GM12878 (cell line): Measurements from ENCODE around the gene KIAA1217. TPM values are rescaled to one million over a fixed set of nuclear protein-coding genes. Genes with fewer than 3 reads are reported as not detected.
A peak's percentile ranks its signal among the peaks of the same experiment; 100 is the strongest.

Experiments
- ATAC-seq: fragments of 200-7000 bp; cut with Tn5 transposase; 3 replicates; pipeline ENCODE4 v1.9.1; 2020; ENCODE audit warnings: mild to moderate bottlenecking, moderate library complexity
- BruUV-seq: library from RNA; stranded (reverse); fragments of 400-500 nt; replicated peaks from 2 replicates; lab custom pipeline; 2021; lab: Mats Ljungman, UMichigan
- CTCF ChIA-PET: fragments of 300-600 bp; sonication (Branson Sonifier 250); formaldehyde crosslinking; extraction: SDS; loops from one replicate; lab custom pipeline; 2021; ENCODE audit warnings: inconsistent platforms; lab: Yijun Ruan, JAX
- POLR2A ChIA-PET: fragments of 350-600 bp; formaldehyde crosslinking; extraction: SDS; loops from one replicate; lab custom pipeline; 2021; ENCODE audit warnings: inconsistent platforms; lab: Charles Lee
- RAD21 ChIA-PET: fragments of 300-600 bp; sonication (Branson Sonifier 250); formaldehyde crosslinking; loops from one replicate; lab custom pipeline; 2023; ENCODE audit warnings: antibody characterized with exemption; ENCODE audit not compliant: unreplicated experiment; lab: Charles Lee
- SMC1A ChIA-PET: fragments of 300-600 bp; sonication (Branson Sonifier 250); formaldehyde crosslinking; loops from one replicate; lab custom pipeline; 2023; ENCODE audit not compliant: unreplicated experiment, uncharacterized antibody; lab: Charles Lee
- DNase-seq: peaks from one replicate; pipeline ENCODE4 v3.0.0-alpha.2; 2011; ENCODE audit warnings: low read depth, low spot score
- FAIRE-seq: peaks from 3 replicates; lab custom pipeline; 2011; peaks lifted over from hg19 to GRCh38; lab: Jason Lieb, UNC
- H2AFZ ChIP-seq: 2 replicates; pipeline ENCODE4 v1.6.0; 2011; ENCODE audit warnings: low read depth, low read length, control low read depth; ENCODE audit not compliant: control insufficient read depth
- H3K27ac ChIP-seq: 2 replicates; pipeline ENCODE4 v1.5.1; 2011; ENCODE audit warnings: control low read depth; ENCODE audit not compliant: control insufficient read depth, insufficient read depth
- H3K27me3 ChIP-seq, 2 experiments: replicated peaks in 1 of 2; 2 replicates each; pipeline versions ENCODE4 v1.6.0 to v1.6.1; 2011; ENCODE audit warnings: low read length in 1 of 2; ENCODE audit not compliant: control insufficient read depth in 2 of 2, insufficient read depth in 2 of 2
- H3K36me3 ChIP-seq, 2 experiments: 2 replicates each; pipeline ENCODE4 v1.5.1; 2011; ENCODE audit warnings: low read length in 1 of 2; ENCODE audit not compliant: control insufficient read depth in 2 of 2, insufficient read depth in 2 of 2
- H3K4me1 ChIP-seq: 2 replicates; pipeline ENCODE4 v1.6.1; 2011; ENCODE audit warnings: mild to moderate bottlenecking, low read length, moderate library complexity, mixed read lengths; ENCODE audit not compliant: control insufficient read depth, insufficient read depth
- H3K4me2 ChIP-seq: 2 replicates; pipeline ENCODE4 v1.6.0; 2011; ENCODE audit warnings: control low read depth; ENCODE audit not compliant: control insufficient read depth, insufficient read depth
- H3K4me3 ChIP-seq: fragments of 200-600 bp; sonication (generic); 2 replicates; pipeline ENCODE4 v1.5.1; 2016
- H3K79me2 ChIP-seq: 2 replicates; pipeline ENCODE4 v1.6.0; 2011; ENCODE audit warnings: low read length; ENCODE audit not compliant: control insufficient read depth, insufficient read depth
- H3K9ac ChIP-seq: 2 replicates; pipeline ENCODE4 v1.8.0; 2011; ENCODE audit warnings: low read length, control low read depth, mixed read lengths; ENCODE audit not compliant: control insufficient read depth, insufficient read depth
- H3K9me3 ChIP-seq: replicated peaks from 3 replicates; pipeline ENCODE4 v1.5.1; 2011; ENCODE audit warnings: mild to moderate bottlenecking, low read length; ENCODE audit not compliant: control insufficient read depth, insufficient read depth
- H4K20me1 ChIP-seq: 2 replicates; pipeline ENCODE4 v1.6.0; 2011; ENCODE audit not compliant: control insufficient read depth, insufficient read depth
- GATAD2B ChIP-seq: fragments of 450-650 bp; conservative IDR thresholded peaks from 2 replicates; pipeline ENCODE4 v1.6.1; 2017; ENCODE audit warnings: low read depth, mild to moderate bottlenecking, moderate library complexity
- NR2F1 ChIP-seq: fragments of 450-650 bp; conservative IDR thresholded peaks from 2 replicates; pipeline ENCODE4 v1.6.1; 2017; ENCODE audit warnings: mild to moderate bottlenecking
- WGBS: methylation state at CpG from one replicate; pipeline ENCODE4 v1.1.6; 2016; ENCODE audit warnings: low lambda C conversion rate; ENCODE audit not compliant: insufficient replicate concordance, insufficient coverage; ENCODE audit errors: missing lambda C conversion rate; 5-methylcytosine and 5-hydroxymethylcytosine counted together
- in situ Hi-C: fragments of 300-500 bp; cut with MboI; formaldehyde crosslinking; loops from 9 replicates; pipeline ENCODE4 v1.14.3; 2018; ENCODE audit warnings: mixed read lengths
- intact Hi-C: fragments of 100-400 bp; cut with micrococcal nuclease; formaldehyde crosslinking; loops from one replicate; pipeline ENCODE4 v1.14.2; 2022; ENCODE audit not compliant: unreplicated experiment
- polyA plus RNA-seq, 11 experiments: library from polyadenylated mRNA; depleted of rRNA in 4 of 11; unstranded in 6 of 11; stranded (reverse) in 5 of 11; fragments of >200 nt; fragmentation: Nextera tagmentation in 4 of 11; fragmentation: Illumina TruSeq in 1 of 11; extraction: Ambion mirVana in 4 of 11; extraction: Trizol in 1 of 11; gene quantifications; 1 replicate in 1 of 11; 2 replicates in 10 of 11; pipeline versions ENCODE4 v1.2.1 to v1.2.3, GENCODE V29; 2011 to 2016; ENCODE audit warnings: inconsistent platforms in 2 of 11, missing spikeins in 2 of 11, low read depth in 1 of 11
- total RNA-seq, 4 experiments: library from RNA; depleted of rRNA in 3 of 4; stranded (reverse); fragments of >200 nt in 3 of 4; fragmentation: Illumina TruSeq in 1 of 4; extraction: Trizol in 1 of 4; gene quantifications; 2 replicates each; pipeline versions ENCODE4 v1.2.1 to v1.2.3, GENCODE V29; 2013 to 2021
- TF ChIP-seq, protein P1 (sequence below): fragments of 150-350 bp; IDR thresholded peaks from 2 replicates; pipeline ENCODE4 v1.6.1; 2016; ENCODE audit warnings: low read depth, low read length
- TF ChIP-seq, protein P2 (sequence below): IDR thresholded peaks from 2 replicates; pipeline ENCODE4 v1.6.1; 2012; ENCODE audit warnings: low read depth, low read length, improper control_type of control experiment
- TF ChIP-seq, protein P3 (sequence below), 3 experiments: IDR thresholded peaks in 2 of 3; conservative IDR thresholded peaks in 1 of 3; 2 replicates each; pipeline ENCODE4 v1.5.1; 2011; ENCODE audit warnings: low read depth in 3 of 3, low read length in 3 of 3, mild to moderate bottlenecking in 3 of 3, control low read depth in 2 of 3, moderate library complexity in 2 of 3, inconsistent platforms in 1 of 3, mixed read lengths in 1 of 3; ENCODE audit not compliant: control insufficient read depth in 2 of 3, insufficient read depth in 1 of 3; ENCODE audit errors: extremely low read depth in 1 of 3

Gene KIAA1217
- total and polyA plus RNA-seq, 10 of the 15 experiments (the other 5 are each of a cell fraction or from before 2014, with no cell fraction given): 0.57 to 3.8 (median 2.1) TPM

DNA sequence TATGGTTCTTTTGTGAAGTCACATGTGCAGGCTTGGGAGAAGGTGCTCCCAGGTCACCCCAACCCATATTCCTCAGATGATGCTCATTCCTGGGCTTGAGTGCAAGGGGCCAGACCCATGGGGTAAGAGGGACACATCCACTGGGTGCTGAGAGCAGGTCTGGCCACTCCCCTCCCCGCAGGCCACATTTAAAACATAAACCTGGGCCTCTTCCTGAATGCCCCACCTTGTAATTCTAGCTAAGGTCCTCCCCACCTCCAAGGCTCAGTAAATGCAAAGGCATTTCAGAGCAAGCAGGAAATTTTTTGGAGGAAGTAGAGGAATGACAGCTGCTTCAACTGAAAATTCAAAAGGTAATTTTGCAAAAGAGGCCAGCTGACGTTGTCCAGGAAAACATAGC lies 342.2 kb downstream of the KIAA1217 start (continued):
- TF ChIP-seq, protein P1, sequence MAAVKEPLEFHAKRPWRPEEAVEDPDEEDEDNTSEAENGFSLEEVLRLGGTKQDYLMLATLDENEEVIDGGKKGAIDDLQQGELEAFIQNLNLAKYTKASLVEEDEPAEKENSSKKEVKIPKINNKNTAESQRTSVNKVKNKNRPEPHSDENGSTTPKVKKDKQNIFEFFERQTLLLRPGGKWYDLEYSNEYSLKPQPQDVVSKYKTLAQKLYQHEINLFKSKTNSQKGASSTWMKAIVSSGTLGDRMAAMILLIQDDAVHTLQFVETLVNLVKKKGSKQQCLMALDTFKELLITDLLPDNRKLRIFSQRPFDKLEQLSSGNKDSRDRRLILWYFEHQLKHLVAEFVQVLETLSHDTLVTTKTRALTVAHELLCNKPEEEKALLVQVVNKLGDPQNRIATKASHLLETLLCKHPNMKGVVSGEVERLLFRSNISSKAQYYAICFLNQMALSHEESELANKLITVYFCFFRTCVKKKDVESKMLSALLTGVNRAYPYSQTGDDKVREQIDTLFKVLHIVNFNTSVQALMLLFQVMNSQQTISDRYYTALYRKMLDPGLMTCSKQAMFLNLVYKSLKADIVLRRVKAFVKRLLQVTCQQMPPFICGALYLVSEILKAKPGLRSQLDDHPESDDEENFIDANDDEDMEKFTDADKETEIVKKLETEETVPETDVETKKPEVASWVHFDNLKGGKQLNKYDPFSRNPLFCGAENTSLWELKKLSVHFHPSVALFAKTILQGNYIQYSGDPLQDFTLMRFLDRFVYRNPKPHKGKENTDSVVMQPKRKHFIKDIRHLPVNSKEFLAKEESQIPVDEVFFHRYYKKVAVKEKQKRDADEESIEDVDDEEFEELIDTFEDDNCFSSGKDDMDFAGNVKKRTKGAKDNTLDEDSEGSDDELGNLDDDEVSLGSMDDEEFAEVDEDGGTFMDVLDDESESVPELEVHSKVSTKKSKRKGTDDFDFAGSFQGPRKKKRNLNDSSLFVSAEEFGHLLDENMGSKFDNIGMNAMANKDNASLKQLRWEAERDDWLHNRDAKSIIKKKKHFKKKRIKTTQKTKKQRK: no peak
- TF ChIP-seq NR2F1 (no peak), GATAD2B (no peak)

DNA sequence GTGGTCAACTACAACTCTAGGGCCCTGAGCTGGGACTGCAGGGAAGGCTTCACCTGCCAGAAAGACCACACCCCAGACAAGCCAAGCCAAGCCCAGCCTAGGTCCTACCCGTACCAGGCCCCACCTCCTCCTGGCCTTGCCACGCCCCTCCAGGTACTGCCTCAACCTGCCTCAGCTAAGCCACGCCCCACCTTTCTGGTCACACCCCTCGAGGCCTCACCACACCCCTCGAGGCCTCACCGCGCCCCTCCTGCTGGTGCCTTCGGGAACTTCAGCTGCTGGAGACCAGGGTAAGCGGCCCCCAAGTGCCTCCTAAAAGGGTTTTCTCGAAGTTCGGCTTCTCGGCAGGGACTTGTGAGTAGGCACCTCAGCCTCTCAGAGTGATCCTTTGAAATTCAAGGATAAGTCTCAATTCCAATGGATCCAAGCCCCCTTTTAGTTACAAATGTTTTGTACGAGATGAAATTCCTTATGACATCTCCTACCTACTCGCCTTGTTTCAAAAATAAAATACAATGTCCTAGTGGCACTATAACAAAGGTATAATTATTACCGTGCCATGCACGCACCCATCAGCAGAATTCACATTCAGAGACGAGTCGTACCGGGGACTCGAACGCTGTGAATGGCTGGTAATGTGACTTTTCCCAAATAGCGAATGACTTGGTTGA lies 343.5 kb downstream of the KIAA1217 start:
- CTCF ChIA-PET: interaction anchor here (0.6 to 1.0 kb wide), 2 partner anchors 218 to 1178 kb away, joined by 3 to 4 read pairs; no protein-coding TSS in a partner anchor
- no peak overlapping the region for H3K4me2 ChIP-seq
- 44% methylated on average over 22 of the region's 22 CpGs for WGBS
- H4K20me1 ChIP-seq: no peaks in the 10 kb centered on the region
- DNase-seq: no peak
- in situ Hi-C loops: loop anchor here (10.0 kb wide), 1 partner anchor 558 kb away; no protein-coding TSS in a partner anchor
- H3K36me3 ChIP-seq: no peaks in the 10 kb centered on the region
- ATAC-seq: peak; percentile 90
- H3K4me1 ChIP-seq: no peaks in the 10 kb centered on the region
- H3K9ac ChIP-seq: no peak overlapping the region
- no peak overlapping the region for H3K4me3 ChIP-seq
- no peaks in the 10 kb centered on the region for H3K79me2 ChIP-seq
- no peak overlapping the region for H2AFZ ChIP-seq
- TF ChIP-seq, protein P2, sequence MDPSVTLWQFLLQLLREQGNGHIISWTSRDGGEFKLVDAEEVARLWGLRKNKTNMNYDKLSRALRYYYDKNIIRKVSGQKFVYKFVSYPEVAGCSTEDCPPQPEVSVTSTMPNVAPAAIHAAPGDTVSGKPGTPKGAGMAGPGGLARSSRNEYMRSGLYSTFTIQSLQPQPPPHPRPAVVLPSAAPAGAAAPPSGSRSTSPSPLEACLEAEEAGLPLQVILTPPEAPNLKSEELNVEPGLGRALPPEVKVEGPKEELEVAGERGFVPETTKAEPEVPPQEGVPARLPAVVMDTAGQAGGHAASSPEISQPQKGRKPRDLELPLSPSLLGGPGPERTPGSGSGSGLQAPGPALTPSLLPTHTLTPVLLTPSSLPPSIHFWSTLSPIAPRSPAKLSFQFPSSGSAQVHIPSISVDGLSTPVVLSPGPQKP: no peak
- TF ChIP-seq, protein P3, sequence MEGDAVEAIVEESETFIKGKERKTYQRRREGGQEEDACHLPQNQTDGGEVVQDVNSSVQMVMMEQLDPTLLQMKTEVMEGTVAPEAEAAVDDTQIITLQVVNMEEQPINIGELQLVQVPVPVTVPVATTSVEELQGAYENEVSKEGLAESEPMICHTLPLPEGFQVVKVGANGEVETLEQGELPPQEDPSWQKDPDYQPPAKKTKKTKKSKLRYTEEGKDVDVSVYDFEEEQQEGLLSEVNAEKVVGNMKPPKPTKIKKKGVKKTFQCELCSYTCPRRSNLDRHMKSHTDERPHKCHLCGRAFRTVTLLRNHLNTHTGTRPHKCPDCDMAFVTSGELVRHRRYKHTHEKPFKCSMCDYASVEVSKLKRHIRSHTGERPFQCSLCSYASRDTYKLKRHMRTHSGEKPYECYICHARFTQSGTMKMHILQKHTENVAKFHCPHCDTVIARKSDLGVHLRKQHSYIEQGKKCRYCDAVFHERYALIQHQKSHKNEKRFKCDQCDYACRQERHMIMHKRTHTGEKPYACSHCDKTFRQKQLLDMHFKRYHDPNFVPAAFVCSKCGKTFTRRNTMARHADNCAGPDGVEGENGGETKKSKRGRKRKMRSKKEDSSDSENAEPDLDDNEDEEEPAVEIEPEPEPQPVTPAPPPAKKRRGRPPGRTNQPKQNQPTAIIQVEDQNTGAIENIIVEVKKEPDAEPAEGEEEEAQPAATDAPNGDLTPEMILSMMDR (IDR thresholded peaks at IDR 0.05 in 2 of 3, conservative IDR thresholded peaks at IDR 0.05 in 1 of 3; ENCODE audit: control insufficient read depth in 2 of 3, extremely low read depth in 1 of 3, insufficient read depth in 1 of 3, low read depth in 3 of 3, low read length in 3 of 3): peak in 2 of 3 experiments; percentile 33 to 49; a peak in 3 of 6 replicates
- no peak for FAIRE-seq
- SMC1A ChIA-PET: no interaction called here
- no peaks in the 10 kb centered on the region; a peak in 1 of 4 replicates for H3K27me3 ChIP-seq
- intact Hi-C loops: no loop called here
- RAD21 ChIA-PET: no interaction called here
- POLR2A ChIA-PET: no interaction called here
- BruUV-seq: no TSS peak
- no peaks in the 10 kb centered on the region for H3K9me3 ChIP-seq
- no peak overlapping the region for H3K27ac ChIP-seq
